HepG2 (cell line): ENCODE data around the gene CEBPB. TPM values are rescaled to one million over a fixed set of nuclear protein-coding genes. Genes with fewer than 3 reads are reported as not detected.

Experiments
- ATAC-seq: fragments of 200-7000 bp; cut with Tn5 transposase; 3 replicates; pipeline ENCODE4 v1.9.1; 2020; ENCODE audit warnings: mild to moderate bottlenecking, moderate library complexity
- BruUV-seq: library from RNA; stranded (reverse); fragments of 400-500 nt; replicated peaks from 2 replicates; lab custom pipeline; 2021; lab: Mats Ljungman, UMichigan
- CTCF ChIA-PET: fragments of 300-600 bp; formaldehyde crosslinking; extraction: SDS; loops from one replicate; lab custom pipeline; 2021; ENCODE audit warnings: low total read pairs, inconsistent platforms, low intra/inter-chr PET ratio; lab: Yijun Ruan, JAX
- POLR2A ChIA-PET: fragments of 350-600 bp; sonication (Branson Sonifier 250); formaldehyde crosslinking; loops from one replicate; lab custom pipeline; 2020; ENCODE audit warnings: antibody characterized with exemption, inconsistent platforms; lab: Yijun Ruan, JAX
- DNase-seq: peaks from one replicate; pipeline ENCODE4 v3.0.0-alpha.2; 2015; ENCODE audit warnings: low spot score
- FAIRE-seq: peaks from 3 replicates; lab custom pipeline; 2011; peaks lifted over from hg19 to GRCh38; lab: Jason Lieb, UNC
- H2AFZ ChIP-seq: one replicate; pipeline ENCODE4 v1.6.1; 2011; ENCODE audit warnings: low read length, inconsistent platforms
- H3K27ac ChIP-seq: fragments of 300-600 bp; 3 replicates; pipeline ENCODE4 v1.8.0; 2011; ENCODE audit warnings: mixed run types, mild to moderate bottlenecking, mixed read lengths, low read length, inconsistent platforms; ENCODE audit not compliant: insufficient read depth; ENCODE audit errors: extremely low read length
- H3K27me3 ChIP-seq, 2 experiments: fragments of 200-600 bp in 1 of 2; 2 replicates in 1 of 2; 3 replicates in 1 of 2; pipeline versions ENCODE4 v1.6.0 to v1.8.0; 2011; ENCODE audit warnings: low read length in 2 of 2, mild to moderate bottlenecking in 2 of 2, moderate library complexity in 2 of 2, inconsistent platforms in 1 of 2; ENCODE audit not compliant: insufficient read depth in 2 of 2, control insufficient read depth in 1 of 2
- H3K36me3 ChIP-seq, 2 experiments: fragments of 200-600 bp in 1 of 2; replicated peaks in 1 of 2; 2 replicates in 1 of 2; 3 replicates in 1 of 2; pipeline versions ENCODE4 v1.5.1 to v1.8.0; 2011; ENCODE audit warnings: low read length in 2 of 2, inconsistent platforms in 1 of 2; ENCODE audit not compliant: insufficient read depth in 2 of 2, control insufficient read depth in 1 of 2
- H3K4me1 ChIP-seq: 2 replicates; pipeline ENCODE4 v1.5.1; 2012; ENCODE audit warnings: low read length, inconsistent platforms; ENCODE audit not compliant: insufficient read depth
- H3K4me2 ChIP-seq: 2 replicates; pipeline ENCODE4 v1.6.0; 2011; ENCODE audit warnings: low read depth, low read length, inconsistent platforms
- H3K4me3 ChIP-seq, 3 experiments: fragments of 200-600 bp in 1 of 3; sonication (generic), shearing (Covaris generic) in 1 of 3; replicated peaks in 1 of 3; 2 replicates each; pipeline ENCODE4 v1.5.1; 2011 to 2016; ENCODE audit warnings: low read length in 3 of 3, inconsistent platforms in 2 of 3, low read depth in 2 of 3, mild to moderate bottlenecking in 2 of 3, control low read depth in 1 of 3, mixed read lengths in 1 of 3; ENCODE audit not compliant: insufficient read depth in 1 of 3
- H3K79me2 ChIP-seq: one replicate; pipeline ENCODE4 v1.6.1; 2011; ENCODE audit warnings: low read length, inconsistent platforms; ENCODE audit not compliant: insufficient read depth
- H3K9ac ChIP-seq: 2 replicates; pipeline ENCODE4 v1.6.0; 2011; ENCODE audit warnings: mild to moderate bottlenecking, low read depth, low read length, inconsistent platforms; ENCODE audit not compliant: insufficient read depth
- H3K9me3 ChIP-seq: 2 replicates; pipeline ENCODE4 v1.5.1; 2012; ENCODE audit warnings: mild to moderate bottlenecking, low read length
- H4K20me1 ChIP-seq: 2 replicates; pipeline ENCODE4 v1.6.0; 2011; ENCODE audit warnings: inconsistent platforms, mild to moderate bottlenecking, low read length, moderate library complexity; ENCODE audit not compliant: insufficient read depth
- KAT7 ChIP-seq: IDR thresholded peaks from 2 replicates; pipeline ENCODE4 v1.6.1; 2018; ENCODE audit warnings: borderline replicate concordance, missing compliant biosample characterization
- KDM5B ChIP-seq: sonication (generic); formaldehyde crosslinking; IDR thresholded peaks from 2 replicates; pipeline ENCODE4 v1.4.0; 2020; ENCODE audit warnings: missing genetic modification reagents, mild to moderate bottlenecking, borderline replicate concordance
- MAZ ChIP-seq, 2 experiments: sonication (generic) in 1 of 2; formaldehyde crosslinking in 1 of 2; IDR thresholded peaks; 2 replicates each; pipeline versions ENCODE4 v1.5.0 to v1.6.1; 2012 to 2020; ENCODE audit warnings: low read depth in 2 of 2, mild to moderate bottlenecking in 2 of 2, borderline replicate concordance in 1 of 2, improper control_type of control experiment in 1 of 2, low read length in 1 of 2, missing genetic modification reagents in 1 of 2, moderate library complexity in 1 of 2
- PCBP1 ChIP-seq: fragments of 200-400 bp; formaldehyde crosslinking; IDR thresholded peaks from 2 replicates; pipeline ENCODE4 v1.6.1; 2017; ENCODE audit warnings: mild to moderate bottlenecking, low read depth, low read length, borderline replicate concordance
- YEATS4 ChIP-seq: sonication (generic); formaldehyde crosslinking; IDR thresholded peaks from 2 replicates; pipeline ENCODE4 v1.4.0; 2020; ENCODE audit warnings: missing genetic modification reagents, borderline replicate concordance
- ZNF225 ChIP-seq: sonication (generic); formaldehyde crosslinking; IDR thresholded peaks from 2 replicates; pipeline ENCODE4 v1.4.0; 2020; ENCODE audit warnings: mild to moderate bottlenecking, missing genetic modification reagents
- ZNF460 ChIP-seq: sonication (generic); formaldehyde crosslinking; IDR thresholded peaks from 2 replicates; pipeline ENCODE4 v1.5.1; 2020; ENCODE audit warnings: missing genetic modification reagents, mild to moderate bottlenecking, borderline replicate concordance
- ZNF883 ChIP-seq: sonication (generic); formaldehyde crosslinking; IDR thresholded peaks from 2 replicates; pipeline ENCODE4 v1.5.1; 2020; ENCODE audit warnings: mild to moderate bottlenecking, missing genetic modification reagents; ENCODE audit errors: not compliant biosample characterization
- WGBS: methylation state at CpG from one replicate; pipeline ENCODE4 v1.1.6; 2017; ENCODE audit warnings: low lambda C conversion rate; 5-methylcytosine and 5-hydroxymethylcytosine counted together
- in situ Hi-C: cut with HindIII; loops from 2 replicates; pipeline ENCODE4 v1.10.0; 2017; ENCODE audit warnings: low pct_unique_long_range_greater_than_20kb; ENCODE audit not compliant: extremely low pct_ligation_motif_present
- intact Hi-C: fragments of 100-400 bp; cut with micrococcal nuclease; formaldehyde crosslinking; loops from one replicate; pipeline ENCODE4 v1.10.0; 2022; ENCODE audit not compliant: unreplicated experiment
- polyA plus RNA-seq, 8 experiments: library from polyadenylated mRNA; depleted of rRNA in 3 of 8; stranded (reverse) in 7 of 8; unstranded in 1 of 8; fragments of >200 nt; fragmentation: Illumina TruSeq in 4 of 8; extraction: Trizol in 4 of 8; gene quantifications; 2 replicates each; pipeline versions ENCODE4 v1.2.1 to v1.2.3, GENCODE V29; 2011 to 2016; ENCODE audit warnings: low read depth in 4 of 8, missing spikeins in 1 of 8, mixed read lengths in 1 of 8; ENCODE audit not compliant: insufficient read depth in 1 of 8
- total RNA-seq, 5 experiments: library from RNA; depleted of rRNA; stranded (reverse); fragments of >200 nt; fragmentation: Illumina TruSeq; extraction: Trizol; gene quantifications; 2 replicates each; pipeline ENCODE4 v1.2.3, GENCODE V29; 2016; ENCODE audit warnings: low read depth in 1 of 5
- TF ChIP-seq, protein P1 (sequence below): sonication (generic); formaldehyde crosslinking; IDR thresholded peaks from 2 replicates; pipeline ENCODE4 v1.5.0; 2020; ENCODE audit warnings: mild to moderate bottlenecking, missing genetic modification reagents, moderate library complexity
- TF ChIP-seq, protein P2 (sequence below): sonication (generic); formaldehyde crosslinking; IDR thresholded peaks from 2 replicates; pipeline ENCODE4 v1.4.0; 2020; ENCODE audit warnings: missing genetic modification reagents

Gene CEBPB
- total and polyA plus RNA-seq, 2 of the 13 experiments (the other 11 are each of a cell fraction or from before 2014, with no cell fraction given): 18.5 to 28.2 TPM

DNA sequence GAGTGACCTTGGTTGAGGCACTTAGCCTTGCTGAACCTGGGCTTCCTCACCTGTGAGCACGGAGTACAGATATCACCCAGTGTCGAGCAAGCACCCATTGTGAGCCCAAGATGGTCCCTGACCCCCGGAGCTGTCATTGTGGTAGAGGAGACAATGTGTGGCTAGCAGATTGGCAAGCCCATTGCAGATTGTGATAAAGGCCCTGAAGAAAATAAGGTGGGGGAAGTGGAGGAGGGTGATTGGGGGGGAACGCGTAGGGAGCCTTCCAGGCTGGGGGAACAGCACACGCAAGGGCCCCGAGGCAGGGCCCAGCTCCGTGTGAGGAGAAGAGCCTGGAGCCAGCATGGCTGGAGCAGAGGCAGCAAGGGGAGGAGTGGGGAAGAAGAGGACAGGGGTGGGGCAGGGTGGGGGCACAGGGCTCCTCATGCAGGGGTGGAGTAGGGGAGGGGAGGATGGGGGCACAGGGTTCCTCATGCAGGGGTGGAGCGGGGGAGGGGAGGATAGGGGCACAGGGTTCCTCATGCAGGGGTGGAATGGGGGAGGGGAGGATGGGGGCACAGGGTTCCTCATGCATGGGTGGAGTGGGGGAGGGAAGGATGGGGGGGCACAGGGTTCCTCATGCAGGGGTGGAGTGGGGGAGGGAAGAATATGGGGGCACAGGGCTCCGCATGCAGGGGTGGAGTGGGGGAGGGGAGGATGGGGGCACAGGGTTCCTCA lies 7.0 kb downstream of the CEBPB start:
- DNase-seq (no peak), ATAC-seq (peak; percentile 18), FAIRE-seq (no peak)
- Histone ChIP-seq H3K4me1 (peaks cover 39% of the 10 kb centered on the region), H3K9ac (no peak overlapping the region), H3K27ac (no peak overlapping the region), H3K36me3 (peaks cover 1 to 13% of the 10 kb centered on the region in 2 experiments; a peak in 2 of 5 replicates), H3K27me3 (peaks cover 0 to 7% of the 10 kb centered on the region in 2 experiments; a peak in 3 of 5 replicates), H3K4me2 (peak overlapping the region; percentile 26), H3K4me3 (no peak overlapping the region), H4K20me1 (peaks cover 26% of the 10 kb centered on the region), H3K79me2 (peaks cover 14% of the 10 kb centered on the region), H2AFZ (no peak overlapping the region), H3K9me3 (no peaks in the 10 kb centered on the region)
- ChIA-PET POLR2A (interaction anchor here (0.7 to 1.5 kb wide), 9 partner anchors 19 to 266 kb away, joined by 3 to 5 read pairs (median 3); partner anchors contain the start of gene PEDS1), CTCF (no interaction called here)
- intact Hi-C loops: loop anchor here (2.0 to 10.0 kb wide), 2 partner anchors 47 to 69 kb away; no protein-coding TSS in a partner anchor
- BruUV-seq: no TSS peak
- TF ChIP-seq MAZ (IDR thresholded peaks at IDR 0.05; ENCODE audit: borderline replicate concordance, low read depth, low read length) (0 out of 2 replicates have a peak, but pooled peaks have one; percentile 20), MAZ (CRISPR knock-in tag; IDR thresholded peaks at IDR 0.05; ENCODE audit: low read depth) (no peak), ZNF460 (CRISPR knock-in tag) (no peak)
- in situ Hi-C loops: no loop called here
- WGBS: 44% methylated on average over 10 of the region's 10 CpGs

DNA sequence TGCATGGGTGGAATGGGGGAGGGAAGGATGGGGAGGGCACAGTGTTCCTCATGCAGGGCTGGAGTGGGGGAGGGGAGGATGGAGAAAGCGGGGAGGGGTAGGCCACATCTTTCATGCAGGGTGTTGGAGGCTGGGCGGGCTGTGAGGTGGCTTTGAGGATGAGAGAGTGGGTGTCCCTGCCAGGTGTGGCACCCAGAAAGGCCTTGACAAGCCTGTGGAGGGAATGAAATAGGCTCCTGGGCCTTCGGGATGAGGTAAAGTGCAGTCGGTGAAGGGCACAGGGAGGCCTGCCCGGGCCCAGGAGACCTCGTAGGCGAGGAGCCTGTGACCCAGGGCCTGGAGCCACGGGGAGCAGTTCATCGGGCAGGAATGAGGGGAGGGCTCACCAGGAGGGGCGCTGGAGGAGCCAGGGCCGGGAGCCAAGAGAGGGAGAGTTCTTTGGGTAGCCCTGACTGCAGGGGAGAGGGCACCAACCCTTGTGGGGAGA lies 7.6 kb downstream of the CEBPB start:
- no TSS peak for BruUV-seq
- peaks cover 0 to 7% of the 10 kb centered on the region in 2 experiments; a peak in 3 of 5 replicates for H3K27me3 ChIP-seq
- DNase-seq: no peak
- 19% methylated on average over 11 of the region's 11 CpGs for WGBS
- no peak overlapping the region for H3K27ac ChIP-seq
- H3K4me1 ChIP-seq: peaks cover 35% of the 10 kb centered on the region
- H3K36me3 ChIP-seq: peaks cover 1 to 7% of the 10 kb centered on the region in 2 experiments; a peak in 2 of 5 replicates
- intact Hi-C loops (loop anchor here (10.0 kb wide), 1 partner anchor 47 kb away; no protein-coding TSS in a partner anchor), in situ Hi-C loops (no loop called here)
- no peaks in the 10 kb centered on the region for H3K9me3 ChIP-seq
- ChIA-PET POLR2A (interaction anchor here (1.3 to 1.4 kb wide), 2 partner anchors 18 to 45 kb away, joined by 3 read pairs; partner anchors contain the start of gene PEDS1), CTCF (no interaction called here)
- FAIRE-seq: no peak
- H3K4me3 ChIP-seq: 0 out of 6 replicates have a peak overlapping the region, but pooled peaks of 1 of the 3 experiments have one; percentile 14
- H3K79me2 ChIP-seq: peaks cover 8% of the 10 kb centered on the region
- H4K20me1 ChIP-seq: peaks cover 20% of the 10 kb centered on the region
- no peak overlapping the region for H2AFZ ChIP-seq
- H3K4me2 ChIP-seq: peak overlapping the region; percentile 15; the same call in 1 of the 2 replicates
- H3K9ac ChIP-seq: no peak overlapping the region
- ATAC-seq: peak; percentile 40
- TF ChIP-seq ZNF225 (CRISPR knock-in tag) (peak; percentile 62; the same call in 1 of the 2 replicates), KDM5B (CRISPR knock-in tag) (0 out of 2 replicates have a peak, but pooled peaks have one; percentile 22), ZNF883 (CRISPR knock-in tag) (no peak), PCBP1 (0 out of 2 replicates have a peak, but pooled peaks have one; percentile 53), KAT7 (CRISPR knock-in tag) (no peak), YEATS4 (CRISPR knock-in tag) (no peak)
- TF ChIP-seq, protein P1, sequence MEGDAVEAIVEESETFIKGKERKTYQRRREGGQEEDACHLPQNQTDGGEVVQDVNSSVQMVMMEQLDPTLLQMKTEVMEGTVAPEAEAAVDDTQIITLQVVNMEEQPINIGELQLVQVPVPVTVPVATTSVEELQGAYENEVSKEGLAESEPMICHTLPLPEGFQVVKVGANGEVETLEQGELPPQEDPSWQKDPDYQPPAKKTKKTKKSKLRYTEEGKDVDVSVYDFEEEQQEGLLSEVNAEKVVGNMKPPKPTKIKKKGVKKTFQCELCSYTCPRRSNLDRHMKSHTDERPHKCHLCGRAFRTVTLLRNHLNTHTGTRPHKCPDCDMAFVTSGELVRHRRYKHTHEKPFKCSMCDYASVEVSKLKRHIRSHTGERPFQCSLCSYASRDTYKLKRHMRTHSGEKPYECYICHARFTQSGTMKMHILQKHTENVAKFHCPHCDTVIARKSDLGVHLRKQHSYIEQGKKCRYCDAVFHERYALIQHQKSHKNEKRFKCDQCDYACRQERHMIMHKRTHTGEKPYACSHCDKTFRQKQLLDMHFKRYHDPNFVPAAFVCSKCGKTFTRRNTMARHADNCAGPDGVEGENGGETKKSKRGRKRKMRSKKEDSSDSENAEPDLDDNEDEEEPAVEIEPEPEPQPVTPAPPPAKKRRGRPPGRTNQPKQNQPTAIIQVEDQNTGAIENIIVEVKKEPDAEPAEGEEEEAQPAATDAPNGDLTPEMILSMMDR: peak; percentile 51
- TF ChIP-seq, protein P2, sequence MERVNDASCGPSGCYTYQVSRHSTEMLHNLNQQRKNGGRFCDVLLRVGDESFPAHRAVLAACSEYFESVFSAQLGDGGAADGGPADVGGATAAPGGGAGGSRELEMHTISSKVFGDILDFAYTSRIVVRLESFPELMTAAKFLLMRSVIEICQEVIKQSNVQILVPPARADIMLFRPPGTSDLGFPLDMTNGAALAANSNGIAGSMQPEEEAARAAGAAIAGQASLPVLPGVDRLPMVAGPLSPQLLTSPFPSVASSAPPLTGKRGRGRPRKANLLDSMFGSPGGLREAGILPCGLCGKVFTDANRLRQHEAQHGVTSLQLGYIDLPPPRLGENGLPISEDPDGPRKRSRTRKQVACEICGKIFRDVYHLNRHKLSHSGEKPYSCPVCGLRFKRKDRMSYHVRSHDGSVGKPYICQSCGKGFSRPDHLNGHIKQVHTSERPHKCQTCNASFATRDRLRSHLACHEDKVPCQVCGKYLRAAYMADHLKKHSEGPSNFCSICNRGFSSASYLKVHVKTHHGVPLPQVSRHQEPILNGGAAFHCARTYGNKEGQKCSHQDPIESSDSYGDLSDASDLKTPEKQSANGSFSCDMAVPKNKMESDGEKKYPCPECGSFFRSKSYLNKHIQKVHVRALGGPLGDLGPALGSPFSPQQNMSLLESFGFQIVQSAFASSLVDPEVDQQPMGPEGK: peak; percentile 46; the same call in 1 of the 2 replicates
